HG02798 (cell line): ENCODE results near the gene OSM.

Experiments used
- ATAC-seq: cut with Tn5 transposase; IDR thresholded peaks from one replicate; pipeline ENCODE4 v1.9.1; 2021; ENCODE audit warnings: mild to moderate bottlenecking; ENCODE audit not compliant: unreplicated experiment, poor library complexity

OSM gene

DNA sequence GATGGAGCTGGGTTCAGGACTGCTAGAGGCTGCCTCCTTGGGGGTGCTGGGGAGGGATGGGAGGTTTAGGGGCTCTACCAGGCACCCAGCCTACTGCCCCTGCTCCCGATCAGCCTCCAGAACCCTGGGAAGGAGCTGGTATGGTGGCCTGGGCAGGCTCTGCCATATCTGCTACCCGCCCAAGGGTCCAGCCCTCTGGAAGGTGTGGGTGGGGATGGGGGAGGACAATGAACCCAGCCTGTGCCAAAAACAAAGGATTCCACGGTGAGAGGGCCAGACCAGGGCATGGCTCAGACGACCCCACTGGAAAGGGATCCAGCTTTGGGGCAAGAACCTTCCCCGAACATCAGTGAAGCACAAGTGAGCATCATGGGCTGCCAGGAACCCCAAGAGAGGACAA, 19.7 kb upstream of the OSM start:
- no peak for ATAC-seq

DNA sequence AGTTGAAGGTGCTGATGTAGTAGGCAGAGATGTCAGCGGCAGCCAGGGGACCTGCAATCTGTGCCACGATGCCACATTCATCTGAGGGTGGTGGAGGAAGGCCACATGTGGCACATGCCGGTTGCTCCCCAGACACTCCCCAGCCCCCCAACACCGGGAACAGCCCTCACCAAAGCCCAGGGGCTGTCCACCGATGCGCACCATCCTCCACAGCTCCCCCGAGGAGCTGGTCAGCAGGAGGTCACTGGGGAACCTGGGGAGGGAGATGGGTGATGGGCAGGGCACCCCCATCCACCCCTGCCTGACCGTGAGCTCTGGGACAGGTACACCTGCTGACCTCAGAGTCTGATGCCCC, 19.2 kb upstream of the OSM start:
- no peak for ATAC-seq

DNA sequence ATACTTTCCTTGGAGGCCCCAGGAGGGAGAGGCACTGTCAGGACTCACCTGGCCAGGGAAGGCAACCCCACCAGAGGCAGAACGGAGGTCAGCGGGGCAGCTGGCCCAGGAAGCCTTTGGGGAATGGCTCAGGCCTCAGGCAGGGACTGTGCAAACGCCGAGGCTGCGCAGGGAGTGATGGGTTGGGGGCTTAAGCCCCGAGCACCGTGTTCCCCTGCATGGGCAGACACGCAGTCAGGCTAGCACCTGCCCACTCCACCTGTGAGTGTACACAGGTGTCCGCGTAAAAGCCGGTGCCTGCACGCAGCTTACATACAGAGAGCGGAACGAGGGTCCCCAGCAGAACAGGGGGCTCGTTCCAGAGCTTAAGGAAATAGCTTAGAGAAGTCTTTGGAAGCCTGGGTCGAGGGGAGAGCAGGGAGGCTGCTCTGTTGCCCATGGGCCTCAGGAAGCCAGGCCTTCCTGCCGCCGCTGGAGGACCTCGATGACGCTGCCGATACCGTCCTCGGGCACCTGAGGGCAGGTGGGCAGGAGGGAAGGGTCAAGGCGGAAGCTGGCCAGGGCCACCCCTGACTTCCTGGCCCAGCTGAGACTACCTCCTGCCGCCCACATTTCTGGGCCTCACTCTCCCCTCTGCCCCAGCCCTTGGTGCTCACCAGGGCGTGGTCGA, 18.7 kb upstream of the OSM start:
- ATAC-seq = no peak

- no peak for ATAC-seq
These were observed 18.0 kb upstream of the OSM start for GRCh38 chr22:30284666-30285065.

GRCh38 chr22:30284172-30284571, 17.5 kb upstream of the OSM start:
- ATAC-seq = no peak

GRCh38 chr22:30283342-30283741, 16.7 kb upstream of the OSM start:
- no peak for ATAC-seq

GRCh38 chr22:30282616-30283046, 16.0 kb upstream of the OSM start:
- no peak for ATAC-seq

- no peak for ATAC-seq
These were observed 13.9 kb upstream of the OSM start for GRCh38 chr22:30280505-30280904.

DNA sequence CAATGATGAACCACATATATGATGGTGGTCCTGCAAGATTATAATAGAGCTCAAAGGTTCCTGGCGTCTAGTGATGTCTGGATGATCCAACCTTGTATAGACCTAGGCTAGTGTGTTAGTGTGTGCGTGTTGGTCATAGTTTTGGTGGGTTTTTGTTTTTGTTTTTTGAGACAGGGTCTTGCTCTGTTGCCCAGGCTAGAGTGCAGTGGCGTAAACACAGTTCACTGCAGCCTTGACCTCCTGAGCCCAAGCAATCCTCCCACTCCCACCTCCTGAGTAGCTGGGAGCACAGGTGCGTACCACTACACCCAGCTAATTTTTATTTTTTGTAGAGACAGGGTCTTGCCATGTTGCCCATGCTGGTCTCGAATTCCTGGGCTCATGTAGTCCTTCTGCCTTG, 13.3 kb upstream of the OSM start:
- no peak for ATAC-seq

- no peak for ATAC-seq
These were observed 12.6 kb upstream of the OSM start for GRCh38 chr22:30279046-30279788.

- no peak for ATAC-seq
These were observed 11.1 kb upstream of the OSM start for GRCh38 chr22:30277547-30278344.

DNA sequence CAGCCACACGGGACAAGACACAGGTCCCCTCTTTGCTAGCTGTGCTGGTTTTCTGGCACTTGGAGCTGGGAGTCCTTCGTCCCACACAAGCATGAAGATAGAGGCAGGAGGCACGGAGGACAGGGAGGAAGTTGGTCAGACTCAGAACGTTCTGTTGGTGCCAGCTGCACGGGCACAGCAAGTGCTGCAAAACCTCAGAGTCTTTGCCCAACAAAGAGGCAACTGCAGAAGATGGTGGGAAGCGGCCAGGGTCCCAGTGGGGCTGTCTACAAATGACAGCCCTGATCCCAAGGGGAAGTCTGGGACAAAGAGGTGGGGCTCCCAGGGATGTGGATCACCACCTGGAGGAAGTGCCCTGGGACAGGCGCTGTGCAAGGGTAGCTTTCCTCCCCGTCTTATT, 9.4 kb upstream of the OSM start:
- ATAC-seq = no peak

GRCh38 chr22:30275625-30276024, 9.0 kb upstream of the OSM start:
- no peak for ATAC-seq

- ATAC-seq = no peak
These were observed 7.8 kb upstream of the OSM start for GRCh38 chr22:30274437-30274812.

GRCh38 chr22:30273711-30274436, 7.2 kb upstream of the OSM start:
- ATAC-seq = no peak

DNA sequence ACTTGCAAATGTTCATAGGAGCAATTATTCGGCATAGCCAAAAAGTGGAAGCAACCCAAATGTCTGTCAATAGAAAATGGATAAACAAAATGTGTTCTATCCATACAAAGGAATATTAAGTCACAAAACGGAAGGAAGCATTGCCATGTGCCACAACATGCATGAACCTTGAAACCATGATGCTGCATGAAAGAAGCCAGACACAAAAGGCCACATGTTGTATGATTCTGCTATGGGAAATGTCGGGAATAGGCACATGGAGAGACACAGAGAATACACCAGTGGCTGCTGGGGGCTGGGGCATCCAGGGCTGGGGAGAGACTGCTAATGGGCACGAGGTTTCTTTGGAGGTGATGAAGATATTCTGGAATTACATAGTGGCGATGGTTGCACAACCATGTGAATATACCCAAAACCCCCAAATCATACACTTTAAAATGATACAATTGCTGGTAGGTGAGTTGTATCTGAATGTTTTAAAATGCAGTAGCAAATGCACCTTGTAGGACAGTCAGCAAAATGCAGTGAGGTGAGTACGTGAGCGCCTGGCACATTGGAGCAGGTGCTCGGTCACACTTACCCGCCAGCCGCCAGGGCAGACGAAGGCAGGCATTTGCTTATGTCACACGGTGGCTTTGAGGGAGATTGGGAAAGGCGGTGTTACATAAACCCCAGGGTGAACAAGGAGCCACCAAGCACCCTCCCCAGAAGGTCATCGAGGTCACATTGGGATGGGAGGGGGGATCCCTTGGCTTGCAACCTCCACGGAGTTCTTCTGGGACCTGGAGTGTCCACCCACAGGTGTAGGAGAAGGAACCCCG, 6.3 kb upstream of the OSM start:
- ATAC-seq = no peak

DNA sequence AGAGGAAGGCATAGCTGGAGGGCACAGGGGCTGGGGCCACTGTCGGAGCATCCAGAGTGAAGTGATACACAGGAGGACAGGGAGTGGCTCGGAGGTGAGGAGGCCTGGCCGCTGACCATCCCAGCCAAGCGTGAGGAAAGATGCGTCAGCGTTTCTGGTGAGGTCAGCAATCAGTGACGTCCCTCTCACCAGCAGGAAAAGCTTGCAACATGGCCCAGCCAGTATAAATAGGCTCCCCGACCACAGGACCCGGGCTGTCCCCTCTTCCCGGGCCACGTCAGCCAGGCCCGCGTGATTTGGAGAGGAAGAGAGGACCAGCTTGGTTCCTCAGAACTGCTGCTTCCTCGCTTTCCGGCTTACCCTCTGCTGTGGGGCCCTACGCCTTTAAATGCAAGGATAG, 4.2 kb upstream of the OSM start:
- ATAC-seq = no peak

- ATAC-seq = no peak
These were observed 1.7 kb upstream of the OSM start for GRCh38 chr22:30268331-30268730.

DNA sequence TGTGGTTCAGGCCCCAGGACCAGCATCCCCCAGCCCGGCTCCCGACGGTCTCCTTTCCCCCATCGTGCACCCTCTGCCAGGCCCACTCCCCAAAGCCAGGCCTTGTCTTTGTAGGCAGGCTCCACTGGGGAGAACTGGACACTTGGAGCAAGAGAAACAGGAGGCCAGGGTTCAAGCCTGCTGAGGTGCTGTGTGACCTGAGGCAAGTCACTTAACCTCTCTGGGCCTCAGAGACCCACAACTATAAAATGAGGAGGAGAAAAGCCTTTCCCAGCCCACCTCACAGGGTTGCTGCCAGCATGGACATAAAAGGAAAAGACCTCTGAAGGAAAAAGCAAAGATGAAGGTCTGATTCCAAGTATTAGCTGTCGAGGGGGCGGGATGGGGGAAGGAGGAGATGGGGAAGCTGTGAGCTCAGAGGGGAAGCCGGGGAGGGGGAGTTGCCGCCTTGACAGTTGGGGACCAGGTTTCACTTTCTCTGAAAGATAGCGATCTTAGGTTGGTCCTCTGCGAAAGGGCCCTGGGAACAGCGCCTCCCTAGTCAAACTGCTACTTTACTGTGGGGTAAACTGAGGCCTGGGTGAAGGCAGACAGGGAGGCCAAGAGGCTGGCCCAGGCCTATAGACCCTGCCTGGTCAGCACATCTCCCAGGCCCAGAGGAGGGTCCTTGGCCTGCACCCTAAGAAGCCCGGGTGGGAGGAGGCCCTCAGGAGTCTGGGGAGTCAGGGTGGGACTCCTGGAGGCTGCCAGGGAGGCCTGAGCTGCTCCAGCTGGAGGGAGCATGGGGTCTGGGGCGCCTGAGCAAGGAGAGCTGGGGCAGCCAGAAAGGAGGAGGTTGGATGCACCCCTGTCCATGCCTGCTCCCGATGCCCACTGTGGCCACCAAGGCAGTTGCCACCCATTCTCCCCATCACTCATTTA, 991 bp upstream of the OSM start:
- no peak for ATAC-seq
